Naive B cell (primary cell): ENCODE measurements around the gene SNX3. TPM values are rescaled to one million over a fixed set of nuclear protein-coding genes. Genes with fewer than 3 reads are reported as not detected.
"Not testable (repeated sequence)": the region's sequence is repeated elsewhere in the genome, so short reads cannot be mapped to it uniquely, and the experiment has no call there.

Experiments
- ATAC-seq, 2 donors: fragments of 150-1000 bp; cut with Tn5 transposase; 2 replicates each; pipeline ENCODE4 v1.10.0; 2021; ENCODE audit warnings: low read depth in 2 of 2, mild to moderate bottlenecking in 2 of 2, moderate library complexity in 2 of 2
- DNase-seq: peaks from one replicate; pipeline ENCODE4 v3.0.0; 2022
- H3K27ac Mint-ChIP-seq, 6 donors: one replicate each; pipeline ENCODE4 v1.8.0; 2020 to 2022; ENCODE audit warnings: mild to moderate bottlenecking in 6 of 6, mixed read lengths in 6 of 6, moderate library complexity in 5 of 6, inconsistent platforms in 2 of 6
- H3K27me3 Mint-ChIP-seq, 3 donors: one replicate each; pipeline ENCODE4 v1.8.0; 2021 to 2022; ENCODE audit warnings: mixed read lengths in 3 of 3, mild to moderate bottlenecking in 1 of 3
- H3K36me3 Mint-ChIP-seq, 2 donors: one replicate each; pipeline ENCODE4 v1.8.0; 2020 to 2022; ENCODE audit warnings: mixed read lengths in 2 of 2, inconsistent platforms in 1 of 2, mild to moderate bottlenecking in 1 of 2
- H3K4me1 Mint-ChIP-seq, 3 donors: one replicate each; pipeline ENCODE4 v1.8.0; 2020 to 2022; ENCODE audit warnings: mixed read lengths in 3 of 3, inconsistent platforms in 1 of 3, mild to moderate bottlenecking in 1 of 3, moderate library complexity in 1 of 3
- H3K4me3 Mint-ChIP-seq, 8 donors: one replicate each; pipeline ENCODE4 v1.8.0; 2020 to 2022; ENCODE audit warnings: mild to moderate bottlenecking in 8 of 8, mixed read lengths in 8 of 8, moderate library complexity in 8 of 8, inconsistent platforms in 2 of 8
- H3K9me3 Mint-ChIP-seq, 7 donors: one replicate each; pipeline ENCODE4 v1.8.0; 2020 to 2022; ENCODE audit warnings: mixed read lengths in 7 of 7, mild to moderate bottlenecking in 5 of 7, inconsistent platforms in 2 of 7, moderate library complexity in 1 of 7
- polyA plus RNA-seq, 6 donors: library from polyadenylated mRNA; unstranded; fragments of 300-500 nt; fragmentation: Illumina TruSeq; gene quantifications; one replicate each; pipeline ENCODE4 v1.2.3, GENCODE V29; 2021; ENCODE audit warnings: low read depth in 6 of 6

The SNX3 gene
- polyA plus RNA-seq, 6 donors from 2014 or later = 601 to 963 (median 659) TPM

DNA sequence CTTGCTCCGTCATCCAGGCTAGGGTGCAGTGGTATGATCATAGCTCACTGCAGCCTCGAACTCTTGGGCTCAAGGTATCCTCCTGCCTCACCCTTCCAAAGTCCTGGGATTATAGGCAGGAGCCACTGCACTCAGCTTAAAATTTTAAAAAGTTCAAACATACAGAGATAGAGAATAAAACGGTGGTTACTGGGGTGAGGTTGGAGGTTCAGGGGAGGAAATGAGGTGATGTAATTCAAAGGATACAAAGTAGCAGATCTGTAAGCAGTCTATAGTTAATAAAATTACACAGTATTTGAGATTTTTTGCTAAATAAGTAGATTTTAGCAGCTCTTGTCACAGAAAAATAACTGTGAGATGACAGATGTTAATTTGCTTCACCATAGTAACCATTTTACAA, 26.5 kb upstream of the SNX3 start:
- no peak overlapping the region for H3K27ac Mint-ChIP-seq
- DNase-seq (no peak), ATAC-seq (no peak)
- H3K36me3 Mint-ChIP-seq = peaks cover 0 to 7% of the 10 kb centered on the region in 2 donors
- H3K27me3 Mint-ChIP-seq = peaks cover 0 to 8% (median 5%) of the 10 kb centered on the region in 3 donors
- no peak overlapping the region for H3K4me3 Mint-ChIP-seq
- H3K9me3 Mint-ChIP-seq = no peaks in the 10 kb centered on the region
- peaks cover 2 to 4% (median 4%) of the 10 kb centered on the region in 3 donors for H3K4me1 Mint-ChIP-seq

- H3K9me3 Mint-ChIP-seq = no peaks in the 10 kb centered on the region
- peak overlapping the region in 1 of 8 donors; percentile 36 for H3K4me3 Mint-ChIP-seq
- H3K27me3 Mint-ChIP-seq = peaks cover 0 to 8% (median 5%) of the 10 kb centered on the region in 3 donors
- H3K27ac Mint-ChIP-seq = no peak overlapping the region
- no peak for DNase-seq
- H3K4me1 Mint-ChIP-seq = peaks cover 2 to 4% (median 4%) of the 10 kb centered on the region in 3 donors
- H3K36me3 Mint-ChIP-seq = peaks cover 0 to 7% of the 10 kb centered on the region in 2 donors
- peak in 1 of 2 donors; percentile 25 for ATAC-seq
Measured at GRCh38 chr6:108286366-108286765, 25.5 kb upstream of the SNX3 start.

DNA sequence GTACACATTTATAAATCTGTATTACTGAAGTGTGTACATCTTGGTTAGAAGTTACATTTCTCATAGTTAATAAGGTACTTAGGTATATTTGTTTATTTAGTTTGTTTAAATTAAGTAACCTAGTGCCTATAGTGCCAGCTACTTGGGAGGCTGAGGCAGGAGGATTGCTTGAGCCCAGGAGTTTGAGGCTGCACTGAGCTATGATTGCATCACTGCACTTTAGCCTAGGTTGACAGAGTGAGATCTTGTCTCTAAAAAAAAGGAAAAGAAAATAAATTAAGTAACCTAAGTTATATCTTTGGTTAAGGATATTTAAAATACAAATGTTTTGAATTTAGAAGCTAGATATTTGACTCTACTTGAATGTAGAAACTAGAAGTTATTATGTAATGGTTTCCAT, 24.5 kb upstream of the SNX3 start:
- H3K27ac Mint-ChIP-seq = peak overlapping the region in 1 of 6 donors; percentile 44
- H3K4me3 Mint-ChIP-seq = no peak overlapping the region
- no peaks in the 10 kb centered on the region for H3K9me3 Mint-ChIP-seq
- H3K36me3 Mint-ChIP-seq = peaks cover 0 to 7% of the 10 kb centered on the region in 2 donors
- peaks cover 0 to 8% (median 5%) of the 10 kb centered on the region in 3 donors for H3K27me3 Mint-ChIP-seq
- peaks cover 2 to 4% (median 4%) of the 10 kb centered on the region in 3 donors for H3K4me1 Mint-ChIP-seq
- DNase-seq (no peak), ATAC-seq (no peak)

GRCh38 chr6:108277831-108278230, 17.0 kb upstream of the SNX3 start:
- no peak overlapping the region for H3K4me3 Mint-ChIP-seq
- no peaks in the 10 kb centered on the region for H3K36me3 Mint-ChIP-seq
- no peaks in the 10 kb centered on the region for H3K9me3 Mint-ChIP-seq
- ATAC-seq (no peak), DNase-seq (no peak)
- no peak overlapping the region for H3K27ac Mint-ChIP-seq
- no peaks in the 10 kb centered on the region for H3K27me3 Mint-ChIP-seq
- H3K4me1 Mint-ChIP-seq = no peaks in the 10 kb centered on the region

GRCh38 chr6:108277295-108277694, 16.5 kb upstream of the SNX3 start:
- ATAC-seq (no peak), DNase-seq (no peak)
- Mint-ChIP-seq H3K27ac (no peak overlapping the region), H3K36me3 (no peaks in the 10 kb centered on the region), H3K27me3 (no peaks in the 10 kb centered on the region), H3K9me3 (no peaks in the 10 kb centered on the region), H3K4me3 (no peak overlapping the region), H3K4me1 (no peaks in the 10 kb centered on the region)

- Mint-ChIP-seq H3K9me3 (no peaks in the 10 kb centered on the region), H3K27me3 (no peaks in the 10 kb centered on the region), H3K4me1 (no peaks in the 10 kb centered on the region), H3K27ac (no peak overlapping the region), H3K36me3 (no peaks in the 10 kb centered on the region), H3K4me3 (no peak overlapping the region)
- DNase-seq = no peak
- no peak for ATAC-seq
Measured at GRCh38 chr6:108275976-108276375, 15.1 kb upstream of the SNX3 start.

- ATAC-seq = no peak
- no peaks in the 10 kb centered on the region for H3K36me3 Mint-ChIP-seq
- H3K27me3 Mint-ChIP-seq = no peaks in the 10 kb centered on the region
- no peak overlapping the region for H3K4me3 Mint-ChIP-seq
- H3K4me1 Mint-ChIP-seq = no peaks in the 10 kb centered on the region
- no peak overlapping the region for H3K27ac Mint-ChIP-seq
- no peak for DNase-seq
- H3K9me3 Mint-ChIP-seq = no peaks in the 10 kb centered on the region
Measured at GRCh38 chr6:108274546-108274945, 13.7 kb upstream of the SNX3 start.

DNA sequence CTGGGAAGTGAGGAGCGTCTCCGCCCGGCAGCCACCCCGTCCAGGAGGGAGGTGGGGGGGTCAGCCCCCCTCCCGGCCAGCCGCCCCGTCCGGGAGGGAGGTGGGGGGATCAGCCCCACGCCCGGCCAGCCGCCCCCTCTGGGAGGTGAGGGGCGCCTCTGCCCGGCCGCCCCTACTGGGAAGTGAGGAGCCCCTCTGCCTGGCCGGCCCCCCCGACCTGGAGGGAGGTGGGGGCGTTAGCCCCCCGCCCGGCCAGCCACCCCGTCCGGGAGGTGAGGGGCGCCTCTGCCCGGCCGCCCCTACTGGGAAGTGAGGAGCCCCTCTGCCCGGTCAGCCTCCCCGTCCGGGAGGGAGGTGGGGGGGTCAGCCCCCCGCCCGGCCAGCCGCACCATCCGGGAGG, 9.1 kb upstream of the SNX3 start:
- not testable (repeated sequence) for H3K4me1 Mint-ChIP-seq, H3K4me3 Mint-ChIP-seq, H3K36me3 Mint-ChIP-seq, ATAC-seq, H3K9me3 Mint-ChIP-seq, H3K27ac Mint-ChIP-seq, DNase-seq, H3K27me3 Mint-ChIP-seq

- Mint-ChIP-seq H3K27ac (peak overlapping the region in 2 of 6 donors; percentile 6 to 24), H3K4me1 (no peaks in the 10 kb centered on the region), H3K9me3 (no peaks in the 10 kb centered on the region), H3K36me3 (no peaks in the 10 kb centered on the region), H3K4me3 (no peak overlapping the region), H3K27me3 (peaks cover 0 to 4% (median 0%) of the 10 kb centered on the region in 3 donors)
- ATAC-seq = no peak
- no peak for DNase-seq
Measured at GRCh38 chr6:108268845-108269244, 8.0 kb upstream of the SNX3 start.

DNA sequence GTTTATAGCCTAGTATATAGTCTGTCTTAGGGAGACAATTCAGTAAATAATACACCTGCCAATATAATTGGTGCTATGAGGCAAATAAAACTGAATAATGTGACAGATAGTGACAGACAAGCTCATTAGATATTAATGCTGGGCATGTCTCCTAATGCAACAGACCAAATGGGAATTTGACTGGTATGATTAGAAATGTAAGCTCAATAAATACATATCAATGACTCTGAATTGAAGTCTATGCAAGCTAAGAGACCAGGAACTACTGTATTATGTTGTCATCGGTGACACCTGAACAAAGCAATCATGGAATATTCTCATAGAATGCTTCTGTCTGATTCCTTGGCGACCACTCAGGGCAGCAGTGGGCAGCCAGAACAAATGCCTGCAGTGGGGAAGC, 2.5 kb upstream of the SNX3 start:
- no peaks in the 10 kb centered on the region for H3K36me3 Mint-ChIP-seq
- DNase-seq (no peak), ATAC-seq (no peak)
- peaks cover 0 to 4% (median 0%) of the 10 kb centered on the region in 3 donors for H3K27me3 Mint-ChIP-seq
- no peak overlapping the region for H3K27ac Mint-ChIP-seq
- no peaks in the 10 kb centered on the region for H3K9me3 Mint-ChIP-seq
- peak overlapping the region in 1 of 8 donors; percentile 76 for H3K4me3 Mint-ChIP-seq
- peaks cover 0 to 27% (median 5%) of the 10 kb centered on the region in 3 donors for H3K4me1 Mint-ChIP-seq

GRCh38 chr6:108260126-108260808, 573 bp downstream of the SNX3 start:
- Mint-ChIP-seq H3K4me3 (peak overlapping the region; percentile 85 to 99 (median 96)), H3K36me3 (peaks cover 0 to 5% of the 10 kb centered on the region in 2 donors), H3K9me3 (no peaks in the 10 kb centered on the region), H3K27ac (peak overlapping the region; percentile 89 to 98 (median 96)), H3K4me1 (peaks cover 10 to 55% (median 14%) of the 10 kb centered on the region in 3 donors), H3K27me3 (no peaks in the 10 kb centered on the region)
- DNase-seq (peak; percentile 72), ATAC-seq (peak; percentile 30)

DNA sequence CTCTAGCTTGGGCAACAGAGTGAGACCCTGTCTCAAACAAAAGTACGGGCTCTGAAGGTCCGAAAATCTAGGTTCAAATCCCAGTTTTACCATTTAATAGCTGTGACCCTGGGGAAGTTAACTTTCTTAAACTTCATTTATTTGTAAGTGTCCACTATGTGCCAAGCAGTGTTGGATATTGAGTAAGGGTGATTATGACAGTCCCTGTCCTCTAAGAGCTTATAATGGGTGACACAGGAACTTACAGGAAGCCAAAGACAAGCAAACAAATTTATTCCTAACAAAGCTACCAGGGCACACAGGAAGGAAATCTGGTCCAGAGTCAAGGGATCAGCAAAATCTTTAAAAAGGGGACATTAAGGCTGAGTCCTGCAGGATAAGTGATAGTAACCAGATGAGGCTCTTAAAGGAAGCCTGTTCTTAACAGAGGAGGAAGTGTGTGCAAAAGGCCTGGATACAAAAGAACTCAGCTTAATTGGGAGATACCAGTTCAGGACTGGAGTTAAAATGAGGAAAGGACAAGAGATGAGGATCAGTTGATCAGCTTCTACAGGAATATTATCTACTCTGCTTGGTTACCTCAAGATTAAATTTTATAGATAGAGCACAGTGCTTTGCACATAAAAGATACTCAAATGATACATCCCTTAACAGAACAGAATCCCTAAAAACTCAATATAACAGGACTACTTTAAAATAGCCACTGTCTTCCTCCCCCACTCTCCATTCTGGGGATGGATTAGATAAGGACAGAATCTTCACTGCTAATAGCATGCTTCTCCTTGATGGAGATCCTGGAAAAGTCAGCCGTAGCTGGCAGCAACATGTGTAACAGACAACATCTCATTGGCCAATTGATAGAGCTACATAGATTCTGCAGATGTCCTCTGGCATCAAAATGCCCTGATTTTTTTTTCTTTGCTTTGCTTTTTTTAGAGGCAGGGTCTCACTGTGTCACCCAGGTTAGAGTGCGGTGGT, 6.1 kb downstream of the SNX3 start:
- DNase-seq = no peak
- H3K9me3 Mint-ChIP-seq = no peaks in the 10 kb centered on the region
- H3K4me1 Mint-ChIP-seq = peaks cover 46 to 96% (median 63%) of the 10 kb centered on the region in 3 donors
- peaks cover 14 to 17% of the 10 kb centered on the region in 2 donors for H3K36me3 Mint-ChIP-seq
- ATAC-seq = no peak
- no peaks in the 10 kb centered on the region for H3K27me3 Mint-ChIP-seq
- peak overlapping the region in 4 of 8 donors; percentile 8 to 62 (median 50) for H3K4me3 Mint-ChIP-seq
- peak overlapping the region in 3 of 6 donors; percentile 6 to 62 (median 30) for H3K27ac Mint-ChIP-seq

- Mint-ChIP-seq H3K9me3 (no peaks in the 10 kb centered on the region), H3K27me3 (no peaks in the 10 kb centered on the region), H3K36me3 (peaks cover 14 to 17% of the 10 kb centered on the region in 2 donors), H3K27ac (peak overlapping the region in 1 of 6 donors; percentile 77), H3K4me1 (peaks cover 48 to 92% (median 69%) of the 10 kb centered on the region in 3 donors), H3K4me3 (peak overlapping the region in 1 of 8 donors; percentile 1)
- ATAC-seq (no peak), DNase-seq (no peak)
Measured at GRCh38 chr6:108253241-108253640, 7.6 kb downstream of the SNX3 start.
